DMS53 (cell line): ENCODE results near the gene DNM3.

ENCODE experiments used
- DNase-seq: peaks from one replicate; lab custom pipeline; 2025; lab: John Stamatoyannopoulos, UW

DNM3 gene

GRCh38 chr1:171869097-171869496 lies 27.8 kb downstream of the DNM3 start:
- DNase-seq: no peak

- DNase-seq: no peak
Measured at GRCh38 chr1:171871848-171872247, 30.6 kb downstream of the DNM3 start.

- DNase-seq: no peak
Measured at GRCh38 chr1:171872430-171872829, 31.1 kb downstream of the DNM3 start.

- DNase-seq: no peak
Measured at GRCh38 chr1:171873664-171874063, 32.4 kb downstream of the DNM3 start.

- peak; percentile 5 for DNase-seq
Measured at GRCh38 chr1:171877701-171878100, 36.4 kb downstream of the DNM3 start.

- no peak for DNase-seq
Measured at GRCh38 chr1:171879556-171879955, 38.3 kb downstream of the DNM3 start.

- DNase-seq: no peak
Measured at GRCh38 chr1:171881442-171881841, 40.1 kb downstream of the DNM3 start.

- no peak for DNase-seq
Measured at GRCh38 chr1:171883849-171884248, 42.6 kb downstream of the DNM3 start.

GRCh38 chr1:171884475-171884874 lies 43.2 kb downstream of the DNM3 start:
- no peak for DNase-seq

- DNase-seq: no peak
Measured at GRCh38 chr1:171890131-171890530, 48.8 kb downstream of the DNM3 start.

- DNase-seq: no peak
Measured at GRCh38 chr1:171896936-171897703, 55.8 kb downstream of the DNM3 start.

- DNase-seq: peak; percentile 92
Measured at GRCh38 chr1:171898941-171899340, 57.6 kb downstream of the DNM3 start.

- no peak for DNase-seq
Measured at GRCh38 chr1:171899838-171900237, 58.5 kb downstream of the DNM3 start.

- DNase-seq: no peak
Measured at GRCh38 chr1:171901245-171901644, 59.9 kb downstream of the DNM3 start.

- DNase-seq: no peak
Measured at GRCh38 chr1:171902527-171902926, 61.2 kb downstream of the DNM3 start.

GRCh38 chr1:171904778-171905450 lies 63.6 kb downstream of the DNM3 start:
- DNase-seq: no peak

GRCh38 chr1:171909711-171910110 lies 68.4 kb downstream of the DNM3 start:
- no peak for DNase-seq

- no peak for DNase-seq
Measured at GRCh38 chr1:171910786-171911185, 69.5 kb downstream of the DNM3 start.

GRCh38 chr1:171911506-171911905 lies 70.2 kb downstream of the DNM3 start:
- DNase-seq: no peak

GRCh38 chr1:171912509-171913175 lies 71.3 kb downstream of the DNM3 start:
- DNase-seq: peak; percentile 69

GRCh38 chr1:171913385-171913784 lies 72.1 kb downstream of the DNM3 start:
- peak; percentile 45 for DNase-seq

- peak; percentile 66 for DNase-seq
Measured at GRCh38 chr1:171916315-171916771, 75.0 kb downstream of the DNM3 start.

- DNase-seq: no peak
Measured at GRCh38 chr1:171917331-171917730, 76.0 kb downstream of the DNM3 start.
